ENCODE results near the gene MARCHF3. TPM values are rescaled to one million over a fixed set of nuclear protein-coding genes. Genes with fewer than 3 reads are reported as not detected.

MARCHF3 gene
- total RNA-seq, 4 donors from 2014 or later, result 23.4 to 53.7 (median 29.3) TPM

- TF ChIP-seq POLR2A (IDR thresholded peaks at IDR 0.05) (no peak), CTCF (IDR thresholded peaks at IDR 0.05) (no peak)
- 80 to 88% methylated on average over 12 of the region's 12 CpGs for WGBS, 2 donors
- no peak overlapping the region for H3K4me3 ChIP-seq (ENCODE audit: low read depth, poor library complexity, severe bottlenecking)
- DNase-seq (ENCODE audit: low spot score in 2 of 2), result no peak
- intact Hi-C loops (cut with DNase I; ENCODE audit: low total_unique reads), result no loop called here
These were observed 47.2 kb downstream of the MARCHF3 start for GRCh38 chr5:126982926-126983873.

- intact Hi-C loops (cut with DNase I; ENCODE audit: low total_unique reads), result no loop called here
- 77 to 85% methylated on average over 1 of the region's 1 CpG for WGBS, 2 donors
- TF ChIP-seq POLR2A (IDR thresholded peaks at IDR 0.05) (no peak), CTCF (IDR thresholded peaks at IDR 0.05) (no peak)
- no peak for DNase-seq (ENCODE audit: low spot score in 2 of 2)
- H3K4me3 ChIP-seq (ENCODE audit: low read depth, poor library complexity, severe bottlenecking), result no peak overlapping the region
These were observed 48.2 kb downstream of the MARCHF3 start for GRCh38 chr5:126982202-126982601.

- no peak overlapping the region for H3K4me3 ChIP-seq (ENCODE audit: low read depth, poor library complexity, severe bottlenecking)
- DNase-seq (ENCODE audit: low spot score in 2 of 2), result no peak
- intact Hi-C loops (cut with DNase I; ENCODE audit: low total_unique reads), result no loop called here
- 48 to 55% methylated on average over 1 of the region's 1 CpG for WGBS, 2 donors
- TF ChIP-seq POLR2A (IDR thresholded peaks at IDR 0.05) (no peak), CTCF (IDR thresholded peaks at IDR 0.05) (no peak)
These were observed 48.7 kb downstream of the MARCHF3 start for GRCh38 chr5:126981701-126982100.

GRCh38 chr5:126981222-126981621, 49.1 kb downstream of the MARCHF3 start:
- TF ChIP-seq CTCF (IDR thresholded peaks at IDR 0.05) (no peak), POLR2A (IDR thresholded peaks at IDR 0.05) (no peak)

GRCh38 chr5:126978258-126978657, 52.1 kb downstream of the MARCHF3 start:
- WGBS, 2 donors, result 79 to 83% methylated on average over 4 of the region's 4 CpGs
- intact Hi-C loops (cut with DNase I; ENCODE audit: low total_unique reads), result no loop called here

More at GRCh38 chr5:126981222-126981621, 49.1 kb downstream of the MARCHF3 start:
- WGBS, 2 donors, result 83 to 98% methylated on average over 2 of the region's 2 CpGs
- no peak for DNase-seq (ENCODE audit: low spot score in 2 of 2)
- no peak overlapping the region for H3K4me3 ChIP-seq (ENCODE audit: low read depth, poor library complexity, severe bottlenecking)
- intact Hi-C loops (cut with DNase I; ENCODE audit: low total_unique reads), result no loop called here

More at GRCh38 chr5:126978258-126978657, 52.1 kb downstream of the MARCHF3 start:
- no peak overlapping the region for H3K4me3 ChIP-seq (ENCODE audit: low read depth, poor library complexity, severe bottlenecking)
- DNase-seq (ENCODE audit: low spot score in 2 of 2), result no peak
- TF ChIP-seq CTCF (IDR thresholded peaks at IDR 0.05) (no peak), POLR2A (IDR thresholded peaks at IDR 0.05) (no peak)
